Placental epithelial cell (primary cell): ENCODE measurements around the gene SNTN. TPM values are rescaled to one million over a fixed set of nuclear protein-coding genes. Genes with fewer than 3 reads are reported as not detected.

Experiments
- total RNA-seq: library from RNA; depleted of rRNA; stranded (reverse); fragments of >200 nt; gene quantifications from 2 replicates; pipeline ENCODE4 v1.2.3, GENCODE V29; 2012

The SNTN gene
- total RNA-seq, result not detected in 2 replicates

DNA sequence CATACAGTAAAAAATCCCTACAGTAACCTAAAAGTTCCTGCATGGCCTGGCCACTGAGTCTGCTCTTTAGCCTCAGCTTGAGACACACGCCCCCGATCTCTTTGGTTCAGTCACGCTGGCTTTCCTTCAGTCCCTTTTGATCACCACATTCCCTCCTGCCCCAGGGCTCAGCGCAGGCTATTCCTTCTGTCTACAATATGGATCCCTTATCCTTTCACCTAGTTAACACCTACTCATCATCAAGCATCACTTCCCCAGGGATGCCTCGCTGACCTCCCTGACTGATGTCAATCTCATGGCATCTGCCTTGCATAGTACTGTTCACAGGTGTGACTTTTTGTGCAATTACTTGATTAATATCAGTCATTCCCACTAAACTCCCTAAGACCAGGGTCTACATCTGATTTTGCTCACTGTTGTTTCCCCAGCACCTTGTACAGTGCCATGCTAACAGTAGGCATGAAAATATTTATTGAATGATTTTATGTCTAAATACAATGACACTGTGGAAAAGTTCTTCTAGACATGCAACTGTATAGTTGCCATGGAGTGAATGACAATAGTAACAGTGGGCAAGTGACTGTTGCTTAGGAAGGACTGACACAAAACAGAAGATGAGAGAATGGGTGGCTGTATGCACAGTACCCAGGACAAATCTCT is at the start of gene SNTN:
SNTN (plus strand) TSS at position 610 of the 660 bp plus-strand sequence; CDS start at position 623, 13 bp downstream.

Other genes with a start within 250 kb of the SNTN start
- not detected in 2 replicates for gene C3orf49, start 166.6 kb downstream of the SNTN start, total RNA-seq
- gene THOC7, start 211.1 kb downstream of the SNTN start, total RNA-seq, result 40.4 and 41.2 TPM in 2 replicates
- 13.3 and 22.0 TPM in 2 replicates for gene ATXN7, start 211.2 kb downstream of the SNTN start, total RNA-seq